Midbrain (tissue), 1 donor: ENCODE data around the gene DCC.

Experiments used
- DNase-seq: peaks from one replicate; lab custom pipeline; 2025; lab: John Stamatoyannopoulos, UW

The DCC gene

GRCh38 chr18:52700816-52701215, 360.8 kb downstream of the DCC start:
- no peak for DNase-seq

DNA sequence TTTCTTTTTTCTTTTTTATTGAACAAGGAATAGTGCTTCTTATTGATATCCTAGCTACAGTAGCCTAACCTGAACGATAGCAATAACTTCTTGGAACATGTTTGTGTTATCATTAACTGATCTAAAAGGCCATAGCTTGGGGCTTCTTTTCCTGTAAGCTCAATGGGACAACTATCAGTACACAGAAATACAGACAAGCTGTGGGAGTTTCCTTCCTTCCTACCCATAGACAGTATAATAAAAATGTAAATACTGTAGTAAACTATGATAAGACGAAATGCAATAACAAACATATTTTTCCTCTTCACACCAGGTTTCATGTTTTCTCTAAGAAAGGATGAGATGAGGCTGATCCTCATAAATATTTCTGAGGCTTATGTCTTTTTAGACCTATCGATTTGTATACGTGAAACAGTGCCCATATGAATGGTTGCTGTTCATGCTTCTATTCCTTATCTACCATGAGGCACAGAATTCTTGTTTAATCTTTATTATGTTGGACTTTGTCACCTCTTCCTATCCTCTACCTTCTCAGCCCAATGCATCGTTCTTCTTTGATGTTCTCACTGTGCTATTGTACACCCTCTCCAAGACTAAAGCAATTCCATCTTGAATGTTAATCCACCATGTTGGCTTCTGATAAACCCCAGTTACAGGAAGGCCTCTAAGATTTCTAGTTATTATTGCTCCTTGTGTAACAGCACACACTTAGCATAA, 361.4 kb downstream of the DCC start:
- no peak for DNase-seq

GRCh38 chr18:52715421-52715820, 375.4 kb downstream of the DCC start:
- DNase-seq: no peak

DNA sequence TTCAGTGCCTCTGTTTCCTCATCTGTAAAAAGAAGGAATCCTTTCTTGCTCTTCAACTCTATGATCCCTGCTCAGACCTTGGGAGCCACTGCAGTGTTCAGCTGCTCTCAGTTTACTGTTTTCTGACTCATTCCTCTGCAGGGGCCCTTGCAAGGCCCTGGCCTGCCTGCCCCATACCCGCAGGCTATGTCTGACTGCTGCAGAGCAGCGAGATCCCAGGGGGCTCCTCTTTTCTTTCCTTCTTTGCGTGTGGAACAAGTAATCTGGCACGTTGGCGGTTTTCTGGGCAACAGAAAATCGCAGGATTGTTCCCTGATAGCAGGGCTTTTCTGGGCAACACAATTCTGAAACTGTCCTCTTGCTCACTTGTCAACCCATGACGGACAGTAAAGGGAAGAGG, 376.0 kb downstream of the DCC start:
- no peak for DNase-seq

DNA sequence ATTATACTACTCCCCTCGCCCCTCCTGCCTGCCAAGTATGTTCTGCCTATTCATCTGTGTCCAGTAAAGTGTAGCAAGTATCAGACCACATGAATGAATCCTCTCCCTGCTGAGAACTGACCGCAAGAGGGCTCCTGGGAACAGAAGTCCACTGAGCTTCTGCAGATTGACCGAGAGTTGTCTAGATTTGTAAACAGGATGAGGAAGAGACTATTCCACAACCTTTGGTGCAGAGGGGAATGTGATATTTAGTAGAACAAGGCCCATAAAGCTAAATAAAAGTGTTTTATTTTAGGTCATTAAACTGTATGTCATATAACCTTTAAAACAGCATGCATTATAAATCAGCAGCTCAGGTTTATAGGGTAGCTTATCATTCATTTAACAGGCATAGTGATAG, 377.0 kb downstream of the DCC start:
- DNase-seq: peak; percentile 63

- no peak for DNase-seq
These were observed 382.9 kb downstream of the DCC start for GRCh38 chr18:52722904-52723303.

GRCh38 chr18:52723550-52723970, 383.6 kb downstream of the DCC start:
- no peak for DNase-seq

DNA sequence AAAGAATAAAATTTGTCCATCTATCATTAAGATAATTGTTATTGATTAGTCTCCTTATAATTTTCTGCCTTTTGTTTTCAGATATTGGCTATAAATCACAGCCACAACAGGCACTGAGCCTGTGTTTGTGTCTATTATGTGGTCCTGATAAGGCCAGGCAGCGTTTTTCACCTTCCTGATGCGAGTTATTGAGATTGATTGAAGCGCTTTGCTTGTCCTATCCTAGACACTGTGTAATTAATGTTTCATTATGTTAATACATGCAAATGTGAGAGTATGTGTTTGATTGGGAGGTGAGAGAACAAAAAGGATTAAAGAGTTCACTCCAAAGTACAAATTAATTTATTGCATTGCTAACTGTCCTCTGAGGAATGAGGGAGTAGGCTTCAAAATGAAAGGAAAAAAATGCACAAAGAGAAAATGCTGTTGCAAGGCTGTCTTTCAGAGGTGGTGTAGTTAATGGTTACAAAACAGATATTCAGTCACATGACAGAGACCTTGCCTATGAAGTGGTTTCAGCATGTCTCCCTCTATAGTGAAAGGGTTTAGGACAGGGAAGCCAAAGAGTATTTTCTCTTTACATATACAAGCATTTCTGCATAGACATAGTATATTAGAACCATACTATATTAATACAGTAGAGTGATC, 391.1 kb downstream of the DCC start:
- DNase-seq: no peak

- DNase-seq: no peak
These were observed 398.9 kb downstream of the DCC start for GRCh38 chr18:52738946-52739345.

- no peak for DNase-seq
These were observed 407.0 kb downstream of the DCC start for GRCh38 chr18:52746986-52747385.

DNA sequence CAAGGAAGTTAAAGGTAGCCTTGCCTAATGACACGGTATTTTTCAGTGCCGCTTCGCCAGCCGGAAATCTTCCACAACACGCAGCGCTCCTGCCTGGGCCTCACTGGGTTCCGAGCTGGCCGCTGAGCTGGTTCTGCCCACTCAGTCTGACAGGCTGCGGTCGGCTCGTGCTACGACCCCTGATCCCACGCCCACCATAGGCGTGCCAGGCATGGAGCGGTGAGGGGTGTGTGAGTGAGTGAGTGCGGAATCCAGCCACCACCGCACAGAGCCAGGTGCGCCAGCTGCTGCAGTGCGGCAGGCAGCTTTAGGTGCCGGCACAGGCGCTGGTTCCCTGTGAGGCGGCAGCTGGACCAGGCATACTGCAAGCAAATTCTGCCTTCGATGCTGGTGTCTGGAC, 407.9 kb downstream of the DCC start:
- no peak for DNase-seq

GRCh38 chr18:52748343-52748742, 408.3 kb downstream of the DCC start:
- DNase-seq: no peak

DNA sequence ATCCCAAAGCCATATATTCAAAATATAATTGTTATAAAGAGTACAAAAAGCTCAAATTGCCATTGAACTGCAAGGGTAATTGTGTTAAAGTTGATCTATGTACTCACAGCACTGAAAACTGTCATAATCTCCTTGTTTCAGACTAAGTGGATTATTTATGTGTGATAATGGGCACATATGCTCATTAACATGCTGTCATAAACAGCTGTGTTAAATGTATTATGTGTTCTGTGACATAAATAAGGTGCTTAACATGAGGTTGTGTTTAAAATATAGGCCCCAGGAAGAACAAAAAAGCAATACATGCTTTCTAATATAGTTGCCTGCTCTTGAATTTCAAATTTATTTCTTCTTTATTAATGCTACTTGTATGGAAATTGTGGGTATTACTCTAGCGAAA, 409.5 kb downstream of the DCC start:
- DNase-seq: no peak

DNA sequence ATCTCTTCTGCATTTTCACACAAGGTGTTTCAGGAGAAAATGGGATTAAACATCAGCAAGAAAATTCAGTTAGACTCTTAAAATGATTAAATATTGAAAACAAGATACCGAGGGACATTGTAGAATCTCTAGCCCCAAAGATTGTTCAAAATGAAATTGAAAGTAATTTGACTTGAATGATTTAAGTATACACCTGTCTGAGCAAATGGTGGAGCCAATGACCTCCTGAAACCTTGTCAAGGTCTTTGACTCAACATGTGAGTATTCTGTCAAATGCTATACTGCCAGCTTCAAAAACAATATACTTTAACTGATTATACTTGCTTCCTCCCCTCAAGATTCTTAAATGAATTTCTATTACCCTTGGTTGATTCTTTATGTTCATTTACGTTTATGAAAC, 411.0 kb downstream of the DCC start:
- DNase-seq: no peak

DNA sequence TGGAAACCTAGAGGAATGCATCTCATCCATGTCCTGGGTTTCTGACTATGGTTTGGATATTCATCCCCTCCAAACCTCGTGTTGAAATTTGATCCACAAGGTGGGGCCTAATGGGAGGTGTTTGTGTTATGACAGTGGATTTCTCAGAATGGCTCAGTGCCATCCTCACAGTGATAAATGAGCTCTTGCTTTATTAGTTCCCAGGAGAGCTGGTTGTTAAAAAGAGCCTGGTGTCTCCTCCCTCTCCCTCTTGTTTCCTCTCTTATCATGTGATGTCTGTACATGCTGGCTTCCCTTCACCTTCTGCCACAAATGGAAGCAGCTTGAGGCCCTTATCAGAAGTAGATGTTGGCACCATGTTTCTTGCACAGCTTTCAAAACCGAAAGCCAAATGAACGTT, 424.3 kb downstream of the DCC start:
- DNase-seq: no peak

- DNase-seq: no peak
These were observed 426.1 kb downstream of the DCC start for GRCh38 chr18:52766002-52766545.

GRCh38 chr18:52781113-52781512, 441.1 kb downstream of the DCC start:
- no peak for DNase-seq

DNA sequence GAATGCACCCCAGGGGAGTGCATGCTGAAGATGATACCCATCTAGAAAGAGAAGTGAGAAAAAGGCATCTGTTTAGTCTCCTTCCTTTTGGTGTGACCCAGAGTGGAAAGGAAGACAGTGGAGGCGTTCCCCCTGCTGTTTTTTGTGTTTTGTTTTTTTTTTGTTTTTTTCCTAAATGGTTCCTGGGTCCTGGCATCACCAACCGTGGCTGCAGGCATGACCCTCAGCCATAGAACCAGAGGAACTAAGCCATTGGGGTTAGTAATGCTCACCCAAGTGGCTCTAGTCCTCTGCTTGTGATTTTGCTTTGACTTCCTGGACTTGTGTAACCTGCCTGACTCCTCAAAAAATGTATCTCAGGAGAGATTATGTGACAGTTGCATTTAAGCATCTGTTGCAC, 451.3 kb downstream of the DCC start:
- no peak for DNase-seq

DNA sequence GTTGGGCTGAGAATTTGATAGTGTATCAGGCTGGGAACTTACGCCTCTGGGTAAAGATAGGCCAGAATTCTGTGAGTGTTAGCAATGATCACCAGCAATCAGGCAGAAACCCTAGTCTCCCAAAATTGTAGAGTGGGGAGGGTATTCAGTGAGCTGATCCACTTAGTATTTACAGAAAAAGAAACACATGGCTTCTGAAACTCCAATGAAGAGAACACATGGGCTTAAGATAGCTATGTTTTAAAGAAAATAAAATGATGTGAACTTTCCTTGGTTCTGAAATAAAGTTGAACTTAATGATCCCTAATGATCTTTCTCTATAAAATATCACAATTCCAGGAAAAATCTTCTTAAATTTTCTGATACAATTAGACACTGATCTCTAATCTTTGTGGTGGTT, 472.8 kb downstream of the DCC start:
- DNase-seq: no peak

GRCh38 chr18:52813635-52814416, 473.8 kb downstream of the DCC start:
- no peak for DNase-seq

DNA sequence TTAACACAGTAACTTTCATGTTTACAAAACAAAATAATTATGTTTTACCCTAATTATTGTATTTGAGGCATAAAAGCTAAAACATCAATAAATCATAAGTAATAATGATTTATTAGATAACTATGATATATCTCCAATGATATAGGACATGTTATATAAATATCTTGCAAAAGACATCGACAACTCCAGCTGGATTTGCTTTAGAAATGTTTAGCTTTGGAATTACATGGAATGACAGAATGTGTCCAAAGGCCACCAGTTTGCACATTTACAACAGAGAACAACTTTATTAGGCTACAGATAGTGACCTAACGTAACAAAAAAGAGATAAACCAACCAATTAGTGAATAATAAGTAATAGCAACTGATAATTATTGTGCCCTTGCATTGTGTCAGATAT, 475.7 kb downstream of the DCC start:
- DNase-seq: no peak

DNA sequence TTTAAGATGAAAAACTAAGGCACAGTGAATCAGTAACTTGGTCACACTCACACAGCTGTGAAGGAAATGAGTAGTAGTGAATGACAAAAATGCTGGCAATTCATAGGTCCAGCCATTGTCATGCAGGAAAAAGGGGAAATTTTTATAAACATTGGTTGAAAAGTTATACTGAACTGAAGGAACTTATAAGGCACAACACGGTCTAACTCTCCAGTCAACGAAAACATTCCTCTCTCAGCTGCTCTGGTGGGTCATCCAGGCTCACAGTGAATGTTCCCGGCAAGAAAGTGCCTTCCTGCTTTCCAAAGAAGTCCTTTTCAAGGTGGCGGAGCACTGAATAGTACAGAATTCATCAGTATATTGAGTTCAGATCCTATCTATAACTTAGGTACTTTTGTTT, 476.1 kb downstream of the DCC start:
- DNase-seq: no peak

GRCh38 chr18:52822160-52822559, 482.2 kb downstream of the DCC start:
- DNase-seq: no peak
